Stimulated activated CD4-positive, alpha-beta T cell treated with anti-CD3 and anti-CD28 coated beads, Interleukin-1b, Interleukin-23, amount 100 ng/mL, for 24 hours (primary cell): ENCODE data around the gene GUCY2C.

ENCODE experiments used
- DNase-seq, 4 experiments: peaks; one replicate each; pipeline ENCODE4 v3.0.0-alpha.2; 2020; ENCODE audit warnings: low read depth in 4 of 4, low spot score in 1 of 4

GUCY2C gene

GRCh38 chr12:14572401-14572800 lies 124.0 kb downstream of the GUCY2C start:
- no peak for DNase-seq

- no peak for DNase-seq
These were observed 124.6 kb downstream of the GUCY2C start for GRCh38 chr12:14571779-14572178.

- no peak for DNase-seq
These were observed 126.2 kb downstream of the GUCY2C start for GRCh38 chr12:14570231-14570630.

- no peak for DNase-seq
These were observed 128.8 kb downstream of the GUCY2C start, which contains the start of gene PLBD1 for GRCh38 chr12:14567351-14568162. Gene PLBD1, minus strand, starts transcription at chr12:14567883. Its CDS starts 187 bp downstream, at chr12:14567696.

- DNase-seq = no peak
These were observed 132.0 kb downstream of the GUCY2C start for GRCh38 chr12:14564336-14564959.

GRCh38 chr12:14563046-14563445 lies 133.4 kb downstream of the GUCY2C start:
- no peak for DNase-seq
